GM21360 (cell line): ENCODE measurements around the gene INSIG2.

Experiments used
- ATAC-seq: cut with Tn5 transposase; IDR thresholded peaks from one replicate; pipeline ENCODE4 v1.9.1; 2021; ENCODE audit warnings: mild to moderate bottlenecking, moderate library complexity; ENCODE audit not compliant: unreplicated experiment

The INSIG2 gene

GRCh38 chr2:118098307-118099030 is 10.2 kb downstream of the INSIG2 start:
- ATAC-seq = no peak

- ATAC-seq = no peak
Observed at GRCh38 chr2:118102433-118103082, 14.3 kb downstream of the INSIG2 start.

DNA sequence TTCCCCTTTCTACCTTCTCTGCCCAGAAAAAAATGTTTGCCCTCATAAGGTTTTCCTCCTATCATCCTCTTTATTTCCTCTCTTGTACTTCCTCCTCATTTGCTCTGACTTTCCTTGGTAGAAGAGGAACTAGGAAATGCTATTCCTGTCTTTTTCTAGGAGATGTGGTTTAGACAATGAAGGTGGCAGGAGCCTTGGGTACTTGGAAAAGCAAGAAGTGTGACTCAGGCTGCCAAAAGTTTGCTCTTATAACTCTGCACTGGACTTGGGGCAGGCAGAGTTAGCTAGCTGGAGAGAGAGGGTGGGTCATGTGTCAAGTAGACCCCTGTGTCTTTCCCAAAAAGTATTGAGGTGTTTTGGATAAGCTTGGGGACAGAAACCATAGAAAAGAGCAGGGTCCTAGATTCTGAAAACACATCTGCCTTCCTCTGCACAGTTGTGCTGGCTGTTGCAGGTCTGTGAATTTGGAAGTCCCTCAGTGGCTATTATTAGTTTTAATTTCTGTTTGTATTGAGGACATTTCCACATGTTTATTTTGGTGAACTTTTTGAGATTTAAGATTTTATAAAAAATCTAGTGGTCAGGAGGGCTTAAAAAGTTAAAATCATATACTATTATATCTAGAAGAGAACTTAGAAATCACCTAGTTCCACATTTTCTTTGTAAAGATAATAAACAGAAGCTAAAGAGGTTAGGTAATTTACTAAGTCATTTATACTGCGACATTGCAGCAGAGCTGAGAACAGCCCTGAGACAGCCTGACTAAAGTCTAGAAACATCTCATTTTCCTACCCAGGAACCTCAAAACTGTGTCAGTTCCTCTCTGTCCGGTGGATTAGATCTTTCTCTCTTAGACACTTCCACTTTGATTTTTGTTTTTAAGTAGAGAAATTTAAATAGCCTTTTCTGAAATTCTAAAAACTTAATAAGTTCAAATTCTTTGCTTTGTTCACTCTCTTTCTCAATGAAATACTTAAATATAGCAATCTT is 16.0 kb downstream of the INSIG2 start:
- peak; percentile 96 for ATAC-seq

DNA sequence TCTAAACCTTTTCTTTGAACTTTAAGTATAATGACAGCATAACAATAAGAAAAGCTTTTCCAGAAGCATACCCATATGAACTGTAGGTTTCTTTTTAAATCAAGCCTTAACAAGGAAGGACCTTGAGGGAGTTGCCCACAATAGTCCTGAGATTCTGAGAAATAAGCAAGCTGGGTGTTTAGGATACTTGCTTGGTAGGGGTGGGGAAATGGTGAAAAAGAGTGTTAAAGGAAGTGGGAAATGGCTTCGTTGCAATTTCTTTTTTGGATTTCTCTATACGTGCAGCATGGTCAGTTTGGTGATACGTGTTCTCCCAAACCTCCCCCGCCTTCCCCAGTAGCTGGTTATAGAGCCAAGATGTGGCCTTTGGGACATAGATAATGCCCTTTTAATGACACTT is 17.2 kb downstream of the INSIG2 start:
- no peak for ATAC-seq

- ATAC-seq = no peak
Observed at GRCh38 chr2:118106926-118107325, 18.7 kb downstream of the INSIG2 start.

- ATAC-seq = no peak
Observed at GRCh38 chr2:118110310-118110709, 22.0 kb downstream of the INSIG2 start.

- no peak for ATAC-seq
Observed at GRCh38 chr2:118110991-118111390, 22.7 kb downstream of the INSIG2 start.

DNA sequence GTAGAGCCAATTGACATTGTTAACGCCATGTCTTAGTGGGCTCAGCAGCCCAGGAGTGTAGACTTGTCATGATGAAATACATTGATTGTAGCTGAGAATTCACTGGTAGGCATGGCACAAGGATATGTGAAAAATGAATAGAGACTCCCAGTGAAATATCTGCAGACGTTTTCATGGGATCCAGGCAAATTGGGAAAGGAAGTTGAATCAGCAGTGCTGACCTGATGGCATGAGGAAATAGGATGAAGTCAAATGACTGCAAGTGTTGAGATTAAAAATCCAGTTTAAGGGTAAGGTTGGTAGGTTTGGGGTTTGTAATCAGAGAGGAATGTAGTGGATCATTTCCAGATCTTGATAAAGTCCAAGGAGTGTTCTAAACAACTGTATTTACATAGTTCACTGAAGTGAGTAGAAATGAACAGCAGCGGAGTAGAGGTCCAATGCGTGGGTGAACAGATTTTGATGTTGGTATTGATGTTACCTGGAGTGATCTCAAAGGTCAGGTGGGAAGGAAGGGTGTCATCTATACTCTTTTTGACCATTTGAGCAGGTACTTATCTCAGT is 24.6 kb downstream of the INSIG2 start:
- ATAC-seq = no peak

- ATAC-seq = no peak
Observed at GRCh38 chr2:118114863-118115262, 26.6 kb downstream of the INSIG2 start.

DNA sequence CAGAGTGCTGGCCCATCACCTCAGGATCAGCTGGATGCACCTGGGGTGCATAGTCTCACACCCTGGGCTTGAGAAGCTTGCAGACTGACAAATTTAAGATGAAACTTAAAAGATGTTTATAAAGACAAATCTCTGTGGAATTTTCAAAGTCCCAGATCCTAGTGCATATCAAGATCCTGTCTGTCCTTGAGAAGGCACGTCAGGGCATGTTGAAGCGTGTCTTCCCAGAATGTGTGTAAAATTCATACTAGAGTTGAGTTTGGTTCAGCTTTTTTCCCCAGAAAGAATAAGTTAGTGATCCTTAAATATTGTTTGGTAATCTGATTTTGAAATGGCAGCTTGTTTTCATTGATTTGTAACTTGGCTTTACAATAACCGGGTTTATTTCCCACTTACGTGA is 27.5 kb downstream of the INSIG2 start:
- ATAC-seq = no peak

- no peak for ATAC-seq
Observed at GRCh38 chr2:118118479-118118878, 30.2 kb downstream of the INSIG2 start.

DNA sequence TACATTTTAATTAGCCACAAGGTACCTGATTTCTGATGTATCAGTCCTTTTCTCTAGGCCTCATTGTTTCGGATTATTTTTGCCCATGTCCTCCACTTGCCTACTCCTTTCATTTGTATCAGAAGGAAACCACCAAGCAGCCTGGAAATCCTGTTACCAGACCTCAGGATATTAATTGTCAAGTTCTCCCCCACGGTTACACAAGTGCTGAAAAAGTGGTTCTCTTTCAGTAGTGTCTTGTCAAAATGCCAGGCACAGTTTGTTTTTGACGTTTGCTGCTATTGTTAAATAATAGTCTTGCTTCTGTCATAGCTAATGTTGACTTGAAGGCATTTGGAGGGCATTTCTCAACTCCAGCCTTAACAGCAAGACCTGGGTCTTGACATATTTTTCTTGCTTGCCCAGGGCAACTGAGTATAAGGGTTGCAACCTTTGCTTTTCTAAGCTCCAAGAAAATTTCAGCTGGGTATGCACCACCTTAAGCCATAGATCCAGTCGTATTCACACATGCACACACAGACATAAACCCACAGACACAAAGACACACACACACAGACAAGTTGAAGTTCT is 31.0 kb downstream of the INSIG2 start:
- ATAC-seq = no peak

DNA sequence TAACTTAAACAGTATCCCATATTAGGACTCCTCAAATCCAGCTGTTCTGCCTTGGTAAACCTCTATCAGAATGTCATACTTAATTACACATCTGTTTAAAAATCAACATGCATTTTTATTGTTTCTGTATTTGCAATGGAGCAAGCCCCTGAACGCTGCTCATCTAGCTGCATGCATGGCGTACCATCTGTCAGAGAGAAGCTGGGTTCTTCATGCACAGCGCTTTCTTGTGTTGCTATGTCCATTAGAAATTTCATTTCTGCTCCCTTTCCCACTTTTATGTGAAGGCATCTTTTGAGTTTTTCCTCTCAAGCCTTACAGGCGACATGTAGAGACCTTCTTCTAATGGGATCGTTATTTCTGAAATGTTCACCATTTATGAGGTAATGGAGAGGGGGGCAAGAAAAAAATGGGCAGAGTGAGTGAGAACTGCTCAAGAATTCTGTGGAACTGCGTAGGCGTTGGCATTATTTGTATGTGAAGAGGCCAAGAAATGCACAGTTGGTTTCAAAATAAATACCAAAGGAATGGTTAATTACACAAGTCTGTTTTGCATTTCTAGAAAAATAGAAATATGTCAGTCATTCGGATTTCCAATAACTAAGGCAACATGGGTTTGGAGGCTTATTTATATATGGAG is 31.6 kb downstream of the INSIG2 start:
- no peak for ATAC-seq

DNA sequence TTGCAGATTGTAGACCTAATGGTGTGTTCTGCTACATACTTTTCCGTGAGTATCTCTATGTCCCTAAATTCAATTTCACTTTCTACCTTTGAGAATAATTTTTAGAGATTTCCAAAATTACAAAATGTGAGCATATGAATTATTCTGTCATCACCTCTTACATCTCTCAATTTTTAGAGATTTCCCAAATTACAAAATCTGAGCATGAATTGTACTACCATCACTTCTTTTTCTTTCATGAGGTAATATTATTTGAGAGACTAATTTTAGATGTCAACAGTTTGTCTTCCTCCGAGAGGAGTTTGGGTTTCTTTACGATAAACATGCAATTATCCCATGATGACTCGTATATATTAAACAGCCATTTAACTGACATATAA is 32.1 kb downstream of the INSIG2 start:
- ATAC-seq = no peak

DNA sequence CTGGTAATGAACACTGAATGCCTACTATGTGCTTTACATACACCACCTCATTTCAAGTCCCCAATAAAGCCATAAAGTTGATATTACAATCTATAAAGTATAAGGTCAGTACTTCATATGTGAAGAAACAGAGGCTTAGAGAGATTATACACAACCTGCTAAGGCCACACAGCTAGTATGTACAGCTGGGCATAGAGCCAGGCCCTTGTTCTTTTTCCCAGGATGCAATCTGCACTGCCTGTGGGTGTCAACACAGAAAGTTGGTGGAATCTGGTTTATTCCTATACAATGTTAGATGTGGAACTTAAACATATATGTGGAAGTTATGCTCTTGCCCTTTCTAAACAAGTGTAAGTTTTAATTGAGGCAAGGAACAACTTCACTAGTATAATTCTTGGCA is 32.8 kb downstream of the INSIG2 start:
- no peak for ATAC-seq

- ATAC-seq = no peak
Observed at GRCh38 chr2:118121986-118122524, 33.8 kb downstream of the INSIG2 start.

DNA sequence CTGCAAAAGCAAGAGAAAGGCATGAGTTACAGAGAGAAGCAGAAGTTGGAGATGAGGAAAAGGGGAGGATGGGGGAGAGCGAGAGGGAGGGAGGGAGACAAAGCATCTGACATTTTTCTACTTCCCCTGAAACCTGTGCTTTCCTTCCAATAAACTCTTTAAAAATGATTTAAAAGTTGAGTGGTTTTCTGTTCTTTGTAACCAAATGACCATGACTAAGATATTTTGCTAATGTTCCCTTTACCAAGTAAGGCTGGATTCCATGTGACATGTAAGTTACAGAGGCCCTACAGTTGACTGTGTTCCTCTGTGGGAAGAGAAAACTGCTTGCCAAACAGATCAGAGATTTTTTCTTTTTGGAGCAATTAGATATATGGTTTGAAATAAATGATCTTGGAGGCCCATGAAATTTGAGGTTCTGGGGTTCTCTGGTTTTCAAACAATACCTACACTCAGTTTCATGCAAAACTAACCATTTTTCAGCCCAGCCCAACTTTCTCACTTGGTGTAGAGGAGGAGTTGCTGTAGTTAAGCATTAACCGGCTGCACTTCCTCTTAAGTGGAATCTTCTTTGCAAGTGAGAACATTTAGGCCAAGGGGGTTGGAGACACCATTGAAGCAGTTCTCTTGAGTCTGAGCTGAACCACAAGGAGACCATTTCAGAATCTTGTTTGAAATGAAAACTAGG is 34.5 kb downstream of the INSIG2 start:
- ATAC-seq = peak; percentile 62

DNA sequence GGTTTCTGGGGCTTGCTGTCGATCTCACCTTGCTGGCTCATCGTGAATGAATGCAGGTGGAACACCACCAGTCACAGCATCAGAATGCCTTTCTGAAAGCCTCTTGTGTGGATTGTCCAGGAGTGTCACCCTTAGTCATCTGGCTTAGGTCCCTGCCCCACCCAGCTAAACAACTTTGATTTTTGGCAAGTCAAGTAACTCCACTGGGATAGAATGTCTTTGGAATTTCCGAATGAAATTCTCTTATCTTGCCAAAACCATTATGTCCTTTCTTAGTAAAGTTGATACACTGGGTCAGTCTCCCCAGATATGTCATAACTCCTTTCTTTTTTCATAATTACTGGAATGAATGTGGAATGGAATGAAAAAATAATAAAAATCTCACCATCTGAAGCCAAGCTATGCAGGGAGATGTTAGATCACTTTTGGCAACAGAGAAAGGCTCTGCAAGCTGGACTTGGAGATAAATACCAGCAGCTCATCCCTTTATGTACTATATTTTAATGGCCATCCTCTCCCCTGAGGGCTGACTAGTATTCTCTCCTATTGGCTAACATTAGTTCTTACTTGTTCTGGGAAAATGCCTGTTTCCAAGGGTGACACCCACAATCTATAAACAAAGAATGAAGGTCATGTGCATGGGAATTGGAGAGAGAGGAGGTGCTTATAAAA is 35.4 kb downstream of the INSIG2 start:
- no peak for ATAC-seq

- no peak for ATAC-seq
Observed at GRCh38 chr2:118124288-118124891, 36.1 kb downstream of the INSIG2 start.
